Activated naive CD8-positive, alpha-beta T cell treated with anti-CD3 and anti-CD28 coated beads, Interleukin-2, amount 50 U/mL, for 16 hours (primary cell): ENCODE data around the gene IL16.
"Not testable (repeated sequence)": the region's sequence is repeated elsewhere in the genome, so short reads cannot be mapped to it uniquely, and the experiment has no call there.

Source experiments
- DNase-seq: peaks from one replicate; pipeline ENCODE4 v3.0.0-alpha.2; 2020; ENCODE audit warnings: low read depth, low spot score

Gene IL16

DNA sequence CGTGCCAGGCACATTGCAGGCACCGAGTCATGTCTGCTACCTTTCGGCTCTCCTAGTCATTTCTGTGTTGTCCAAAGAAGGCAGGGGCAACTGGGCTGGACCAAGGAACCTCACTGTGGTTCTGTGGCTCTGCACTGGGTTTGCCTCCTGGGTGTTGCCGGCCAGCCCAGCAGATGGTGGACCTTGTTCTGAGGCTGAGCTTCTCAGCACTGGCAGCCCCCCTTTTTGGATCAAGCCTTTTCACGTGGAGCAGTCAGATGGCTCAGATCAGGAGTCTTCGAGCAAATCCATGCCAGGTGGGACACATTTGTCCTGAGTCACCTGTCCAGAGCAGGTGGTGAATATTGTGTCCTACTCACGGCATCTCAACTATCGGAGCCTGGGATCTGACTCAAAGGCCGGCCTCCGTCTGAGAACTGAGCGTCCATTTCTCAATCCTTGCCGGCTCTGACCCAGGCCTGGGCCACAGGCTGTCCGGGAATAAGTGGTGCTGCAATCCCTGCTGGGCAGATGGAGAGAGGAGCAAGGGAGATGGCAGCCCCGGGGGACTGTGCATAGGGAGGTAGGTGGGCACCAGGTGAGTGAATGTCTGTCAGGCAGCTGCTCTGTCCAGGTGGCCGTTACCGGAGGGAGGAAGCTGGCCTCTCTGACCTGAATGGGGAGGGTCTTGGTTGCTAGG is at the start of gene IL16:
Gene IL16 (plus strand): TSS at position 304 of the 679 bp plus-strand sequence. CDS start 28,521 bp downstream, outside the sequence.
- DNase-seq, result no peak

DNA sequence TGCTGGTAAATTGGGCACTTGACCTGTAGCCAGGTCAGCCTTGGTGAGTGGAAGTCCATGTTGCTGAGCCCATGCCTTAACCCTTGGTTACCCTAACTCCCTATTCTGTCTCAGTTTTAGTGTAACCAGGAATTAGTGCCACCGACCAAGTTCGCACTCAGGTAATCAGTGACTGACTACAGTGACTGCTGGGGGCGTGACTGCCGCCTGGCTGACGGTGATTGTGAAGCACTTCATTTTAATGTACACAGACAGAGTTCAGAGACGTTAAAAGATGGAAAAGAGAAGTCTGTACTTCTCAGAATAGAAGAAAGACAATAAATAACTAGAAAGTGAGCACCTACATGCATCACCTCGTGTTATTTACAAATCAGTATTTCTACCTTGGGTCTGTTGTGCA is 45.3 kb upstream of the IL16 start:
- DNase-seq, result no peak

DNA sequence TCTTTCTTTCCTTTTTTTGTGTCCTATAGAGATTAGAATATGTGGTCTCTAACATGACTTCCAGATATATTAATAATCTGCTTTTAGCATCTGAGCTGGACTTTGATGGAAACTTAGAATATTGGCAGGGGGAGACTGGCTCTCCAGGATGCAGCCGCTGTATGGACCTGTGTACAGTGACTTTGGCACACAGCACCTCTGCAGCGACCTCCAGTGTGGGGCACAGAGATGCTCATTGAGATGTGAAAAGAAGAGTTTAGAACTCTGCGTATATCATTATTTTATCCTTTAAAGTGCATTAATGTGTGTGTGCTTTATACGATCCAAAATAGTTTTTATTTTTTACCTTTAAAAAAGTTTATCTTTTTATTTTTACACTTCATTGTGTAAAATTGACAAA is 44.3 kb upstream of the IL16 start:
- no peak for DNase-seq

DNA sequence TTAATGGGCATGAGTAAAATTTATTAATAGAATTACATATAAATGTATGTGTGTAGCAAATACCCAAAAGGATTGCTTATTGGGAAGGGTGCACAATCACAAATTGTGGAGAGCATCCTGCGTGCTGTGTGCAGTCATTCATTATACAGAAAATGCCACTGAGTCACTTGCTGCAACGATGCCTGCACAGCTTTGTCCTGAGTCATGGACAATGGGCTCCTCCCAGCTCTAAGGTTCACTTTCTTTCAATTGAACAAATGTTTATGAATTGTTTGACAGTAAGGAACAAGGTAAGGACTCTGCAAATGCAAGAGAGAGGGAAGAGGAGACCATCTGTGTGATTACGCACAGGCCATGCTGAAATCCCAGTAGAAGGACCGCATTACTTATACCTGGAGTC is 43.9 kb upstream of the IL16 start:
- DNase-seq, result no peak

DNA sequence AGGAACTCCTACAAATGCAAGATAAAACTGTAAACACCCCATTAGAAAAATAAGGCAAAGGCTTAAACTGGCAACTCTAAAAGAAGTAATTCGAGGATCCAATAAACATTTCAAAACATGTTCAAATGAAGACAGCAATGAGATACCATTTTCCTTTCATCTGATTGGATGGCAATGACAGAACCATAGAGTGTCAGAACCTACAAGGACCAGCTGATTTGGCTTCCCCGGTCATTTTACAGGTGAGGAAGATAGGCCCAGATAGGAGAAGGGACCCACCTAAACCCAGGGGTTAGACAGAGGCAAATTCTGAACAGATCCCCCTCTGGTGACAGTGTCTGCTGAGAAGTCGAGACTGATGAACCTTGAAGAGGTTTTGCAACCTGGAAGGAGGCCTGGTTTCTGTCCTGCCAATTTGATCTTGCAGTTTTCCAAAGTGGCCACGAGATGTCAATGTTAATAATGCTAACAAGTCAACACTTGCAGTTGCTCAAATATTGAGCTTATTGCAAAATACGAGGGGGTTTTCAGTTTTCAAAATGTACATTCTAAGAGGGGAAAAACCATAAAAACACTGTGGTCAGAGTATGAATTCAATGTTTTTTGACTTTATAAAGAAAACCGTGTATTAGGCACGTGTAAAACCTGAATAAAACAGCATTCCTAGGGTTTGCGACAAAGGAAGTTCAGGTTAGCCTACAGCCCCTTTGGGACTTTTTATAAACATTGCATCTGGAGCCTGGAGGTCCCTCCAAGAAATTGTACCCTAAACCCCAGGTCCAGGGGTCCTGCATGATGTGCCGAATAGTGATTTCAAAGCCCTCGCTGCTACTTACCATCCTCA is 41.1 kb upstream of the IL16 start:
- DNase-seq, result no peak

DNA sequence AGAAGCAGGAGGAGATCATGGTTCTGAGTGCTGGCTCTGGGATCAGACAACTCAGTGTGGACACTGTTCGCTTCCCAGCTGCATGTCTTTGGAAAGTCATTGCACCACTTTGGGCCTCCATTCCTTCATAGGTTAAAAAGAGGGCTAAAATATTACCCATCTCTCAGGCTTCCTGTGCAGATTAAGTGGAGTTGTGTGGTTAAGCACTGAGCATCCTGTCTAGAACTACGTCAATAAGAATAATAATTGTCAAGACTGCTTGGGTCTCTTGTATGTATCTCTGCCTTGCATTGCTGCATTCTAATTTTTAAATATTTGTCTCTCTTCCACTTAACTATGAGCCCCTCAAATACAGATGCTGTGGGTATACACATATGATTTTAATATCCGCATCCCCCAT is 40.4 kb upstream of the IL16 start:
- no peak for DNase-seq

DNA sequence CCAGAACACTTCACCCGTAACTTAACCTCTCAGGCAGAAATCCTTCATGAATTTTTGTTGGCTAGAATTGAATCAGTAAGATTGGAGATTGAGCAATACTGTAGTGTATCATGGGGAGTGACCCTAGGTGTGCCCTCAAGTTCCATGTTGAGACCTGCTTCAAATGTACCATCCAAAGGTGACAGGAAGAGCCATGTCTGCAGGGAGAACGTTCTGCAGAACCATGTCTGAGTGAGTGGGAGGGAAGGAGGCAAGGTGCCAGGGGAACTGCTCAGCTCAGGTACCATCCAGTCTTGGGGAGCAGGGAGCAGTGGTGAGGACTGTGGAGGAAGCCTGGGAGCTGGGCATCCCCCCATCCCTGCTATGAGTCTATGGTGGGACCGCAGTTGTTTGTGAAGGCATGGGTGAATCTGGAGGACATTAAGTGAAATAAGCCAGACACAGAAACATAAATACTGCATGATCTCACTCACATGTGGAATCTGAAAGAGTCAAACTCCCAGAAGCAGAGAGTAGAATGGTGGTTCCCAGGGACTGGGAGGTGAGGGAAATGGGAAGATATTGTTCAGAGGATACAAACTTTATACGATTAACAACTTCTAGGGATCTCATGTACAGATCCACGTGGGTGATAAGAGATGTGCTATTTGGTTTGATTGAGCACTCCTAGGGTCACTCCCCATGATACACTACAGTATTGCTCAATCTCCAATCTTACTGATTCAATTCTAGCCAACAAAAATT is 39.3 kb upstream of the IL16 start:
- no peak for DNase-seq

DNA sequence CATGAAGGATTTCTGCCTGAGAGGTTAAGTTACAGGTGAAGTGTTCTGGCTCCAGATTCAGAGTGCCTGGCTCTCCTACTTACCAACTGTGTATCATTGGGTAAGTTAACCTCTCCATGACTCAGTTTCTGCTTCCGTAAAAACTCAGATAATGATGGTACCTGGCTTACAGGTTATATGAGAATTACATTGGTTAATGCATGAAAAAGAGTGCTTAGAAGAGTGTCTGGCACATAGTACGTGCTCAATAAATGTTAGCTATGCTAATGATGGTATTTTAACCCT is 38.8 kb upstream of the IL16 start:
- DNase-seq, result no peak

DNA sequence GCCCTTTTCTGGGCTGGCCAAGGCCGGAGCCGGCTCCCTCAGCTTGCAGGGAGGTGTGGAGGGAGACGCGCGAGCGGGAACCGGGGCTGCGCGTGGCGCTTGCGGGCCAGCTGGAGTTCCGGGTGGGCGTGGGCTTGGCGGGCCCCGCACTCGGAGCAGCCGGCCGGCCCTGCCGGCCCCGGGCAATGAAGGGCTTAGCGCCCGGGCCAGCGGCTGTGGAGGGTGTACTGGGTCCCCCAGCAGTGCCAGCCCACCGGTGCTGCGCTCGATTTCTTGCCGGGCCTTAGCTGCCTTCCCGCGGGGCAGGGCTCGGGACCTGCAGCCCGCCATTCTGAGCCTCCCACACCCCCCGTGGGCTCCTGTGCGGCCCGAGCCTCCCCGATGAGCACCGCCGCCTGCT is 38.1 kb upstream of the IL16 start:
- DNase-seq, result not testable (repeated sequence)

DNA sequence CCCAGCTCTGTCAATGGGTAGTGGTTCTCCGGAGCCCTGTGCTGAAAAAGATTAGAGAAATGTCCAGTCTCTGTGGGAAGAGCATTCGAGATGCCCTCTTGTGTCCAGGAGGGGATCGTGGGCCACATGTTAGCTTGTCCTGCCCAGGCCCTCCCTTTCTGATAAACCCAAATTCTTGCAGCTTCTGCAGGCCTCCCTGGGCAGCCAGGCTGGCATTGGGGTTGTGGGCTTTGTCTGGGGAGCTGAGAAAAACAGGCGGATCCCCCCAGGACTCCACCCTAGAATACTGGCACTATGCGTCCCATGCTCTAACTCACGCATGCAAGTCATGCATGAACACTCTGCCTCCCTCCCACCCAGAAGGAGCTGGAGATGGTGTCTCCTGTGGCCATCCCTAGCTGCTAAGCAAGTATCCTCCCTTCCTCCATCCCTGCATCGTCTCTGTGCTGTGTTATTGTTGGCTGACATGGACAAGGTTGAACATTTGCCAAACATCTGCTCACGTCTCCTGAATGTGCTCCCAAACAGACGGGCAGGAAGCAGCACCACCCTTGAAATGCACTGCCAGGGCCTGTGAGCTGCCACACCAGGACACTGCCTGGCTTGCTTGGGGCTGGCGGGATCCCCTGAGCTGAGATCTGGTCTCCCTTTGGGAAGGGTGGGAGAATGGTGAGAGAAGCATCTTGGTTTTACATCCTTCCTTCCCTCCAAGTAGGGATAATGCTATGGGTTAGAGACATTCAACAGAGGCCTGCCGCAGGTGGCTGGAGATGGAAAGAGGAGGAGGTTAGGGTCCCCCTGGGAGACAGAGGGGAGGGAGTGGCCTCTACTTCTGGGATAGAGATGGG is 36.1 kb upstream of the IL16 start:
- no peak for DNase-seq

DNA sequence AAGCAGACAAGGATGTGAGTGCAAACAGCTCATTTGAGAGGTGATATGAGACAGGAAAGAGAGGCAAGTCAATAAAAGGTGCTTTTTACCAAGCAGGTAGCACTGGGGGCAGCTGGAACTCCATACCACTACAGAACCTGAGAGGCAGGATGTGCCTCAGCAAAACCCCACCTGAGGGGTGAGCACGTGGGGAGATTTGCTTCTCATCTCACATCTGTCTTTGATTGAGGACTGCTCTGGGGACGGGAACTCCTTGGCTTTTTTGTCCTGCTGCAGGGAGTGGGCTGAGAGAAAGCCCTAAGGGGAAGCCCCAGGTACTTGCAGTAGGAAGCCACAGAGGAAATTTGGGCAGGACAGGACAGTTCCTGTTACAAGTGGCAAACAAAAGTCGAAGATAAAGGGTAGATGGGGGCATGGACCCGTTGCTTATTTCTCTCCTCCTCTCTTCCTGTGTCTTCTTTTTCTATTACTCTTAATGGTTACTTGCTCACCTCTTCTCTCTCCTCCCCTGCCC is 35.5 kb upstream of the IL16 start:
- DNase-seq, result no peak

DNA sequence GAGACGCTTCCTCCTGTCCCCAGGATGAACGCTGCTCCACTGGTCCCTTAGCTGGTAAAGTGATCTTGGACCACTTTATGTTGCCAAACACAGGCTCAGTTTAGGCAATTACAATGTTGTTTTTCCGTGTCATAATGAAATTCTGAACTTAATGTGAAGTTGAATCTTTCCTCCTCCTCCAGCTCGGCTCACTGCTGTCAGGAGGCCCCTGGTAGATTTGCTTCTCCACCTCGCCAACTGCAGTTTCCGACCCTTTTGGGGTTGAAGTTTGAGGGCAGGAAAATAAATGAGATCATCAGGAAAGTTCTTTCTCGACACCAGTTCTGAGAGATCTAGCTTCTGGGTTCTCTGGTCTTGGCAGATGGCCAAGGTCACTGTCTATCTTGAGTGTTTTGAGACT is 34.8 kb upstream of the IL16 start:
- DNase-seq, result no peak

DNA sequence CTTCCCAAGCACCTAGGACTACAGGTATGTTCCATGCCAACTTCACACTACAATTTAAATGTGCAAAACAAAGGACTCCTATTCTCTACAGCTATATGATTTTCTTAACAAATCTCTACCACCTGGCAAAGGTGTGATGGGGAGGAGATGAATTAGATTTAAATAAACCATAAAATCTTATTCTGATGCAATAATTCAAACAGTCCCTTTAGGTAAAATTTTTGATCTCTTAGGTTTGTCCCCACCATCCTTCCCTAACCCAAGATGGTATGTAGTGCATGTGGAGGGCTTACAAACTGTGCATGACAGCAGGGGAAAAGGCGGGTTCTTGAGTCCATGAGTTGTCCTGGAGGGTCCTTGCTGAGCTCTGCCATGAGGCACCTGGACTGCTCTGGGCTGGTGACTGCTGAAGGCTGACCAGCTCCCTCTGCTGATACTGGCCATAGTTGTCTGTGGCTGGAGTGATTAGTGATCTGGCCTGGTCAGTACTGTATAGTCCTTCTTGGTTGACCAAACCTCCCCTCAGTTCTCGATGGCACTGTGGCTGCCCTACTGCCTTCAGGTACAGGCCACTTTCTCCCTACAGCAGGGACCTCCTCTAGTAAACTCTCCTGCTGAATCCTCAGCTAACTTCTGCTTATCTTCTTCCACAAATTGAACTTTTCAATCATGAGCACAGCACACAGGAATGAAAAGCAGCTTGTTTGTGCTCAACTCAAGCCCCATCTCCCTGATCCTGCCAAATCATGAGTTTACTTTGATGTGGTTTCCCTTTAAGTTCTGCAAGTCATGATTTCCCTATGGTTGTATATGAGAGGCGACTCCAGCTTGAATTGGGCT is 32.5 kb upstream of the IL16 start:
- DNase-seq, result no peak

DNA sequence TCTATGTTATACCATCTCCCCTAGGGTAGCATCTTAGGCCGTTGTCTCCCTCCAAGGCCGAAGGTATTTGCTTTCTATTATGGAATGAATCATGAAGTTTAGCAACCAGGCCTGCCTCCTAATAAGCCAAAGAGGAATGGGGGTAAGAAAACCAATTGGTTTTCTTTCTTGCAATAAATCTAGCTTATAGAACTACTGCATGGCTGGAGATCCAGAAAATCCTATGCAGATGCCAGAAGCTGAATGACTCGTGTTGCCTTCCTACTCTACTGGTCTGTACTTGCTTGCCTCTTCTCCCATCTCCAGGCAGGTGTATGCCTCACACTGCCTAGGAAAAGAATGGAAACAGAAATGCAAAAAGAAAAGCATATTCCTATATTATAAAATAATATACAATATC is 31.1 kb upstream of the IL16 start:
- DNase-seq, result no peak

DNA sequence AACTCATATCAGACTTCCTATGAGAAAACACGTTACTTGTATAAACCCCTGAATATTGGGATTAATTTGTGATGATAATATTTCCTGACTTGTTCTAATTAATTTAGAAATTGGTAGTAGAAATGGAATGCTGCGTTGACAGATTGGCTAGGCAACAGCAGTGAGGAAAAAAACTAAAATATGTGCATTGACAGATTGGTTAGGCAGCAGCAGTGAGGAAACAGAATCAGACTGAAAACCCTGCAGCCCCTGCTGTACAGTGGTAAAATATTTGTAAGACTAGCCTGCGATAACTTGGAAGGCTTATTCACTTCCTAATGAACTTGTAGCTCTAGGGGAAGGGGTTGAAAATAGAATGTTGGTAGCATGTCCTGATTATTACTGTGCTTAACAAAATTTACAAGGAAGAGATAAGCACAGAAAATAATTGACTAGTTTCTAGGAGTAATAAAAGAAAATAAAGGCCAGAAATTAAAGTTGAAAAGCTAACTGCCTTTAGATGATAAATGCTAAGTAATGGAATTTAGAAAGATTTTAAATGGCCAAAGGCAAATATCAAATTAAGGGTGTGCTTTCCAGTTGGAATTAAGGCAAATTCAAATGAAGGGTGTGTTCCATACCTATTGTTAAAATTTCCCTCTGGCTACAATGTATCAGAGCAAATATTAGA is 29.9 kb upstream of the IL16 start:
- no peak for DNase-seq

DNA sequence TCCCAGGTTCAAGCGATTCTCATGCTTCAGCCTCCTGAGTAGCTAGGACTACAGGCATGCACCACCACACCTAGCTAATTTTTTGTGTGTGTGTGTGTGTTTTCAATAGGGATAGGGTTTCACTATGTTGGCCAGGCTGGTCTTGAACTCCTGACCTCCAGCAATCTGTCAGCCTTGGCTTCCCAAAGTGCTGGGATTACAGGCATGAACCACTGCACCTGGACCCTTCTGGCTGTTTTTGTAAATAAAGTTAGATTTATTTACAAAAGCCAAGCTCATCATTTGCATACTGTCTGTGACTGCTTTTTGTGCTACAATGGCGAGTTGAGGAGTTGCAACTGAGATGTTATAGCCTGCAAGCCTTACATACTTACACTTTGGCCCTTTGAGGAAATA is 28.6 kb upstream of the IL16 start:
- no peak for DNase-seq

DNA sequence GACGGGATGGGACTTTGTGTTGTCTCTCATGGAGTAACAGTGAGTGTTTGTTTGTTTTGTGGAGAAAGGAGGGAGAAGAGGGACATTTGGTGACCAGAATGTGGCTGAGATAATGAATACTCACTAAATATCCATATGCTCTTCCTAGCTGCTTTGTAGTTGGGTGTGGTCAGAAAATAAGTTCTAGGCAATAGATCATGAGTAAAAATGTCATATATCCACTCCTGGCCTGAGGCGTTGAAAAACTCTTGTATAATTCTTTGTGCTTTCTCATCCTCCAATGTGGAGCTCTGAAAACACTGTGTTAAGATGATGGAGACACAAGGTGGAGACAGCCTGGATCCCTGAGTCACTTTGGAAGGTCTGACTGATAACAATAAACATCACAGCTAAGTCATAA is 28.0 kb upstream of the IL16 start:
- DNase-seq, result no peak

DNA sequence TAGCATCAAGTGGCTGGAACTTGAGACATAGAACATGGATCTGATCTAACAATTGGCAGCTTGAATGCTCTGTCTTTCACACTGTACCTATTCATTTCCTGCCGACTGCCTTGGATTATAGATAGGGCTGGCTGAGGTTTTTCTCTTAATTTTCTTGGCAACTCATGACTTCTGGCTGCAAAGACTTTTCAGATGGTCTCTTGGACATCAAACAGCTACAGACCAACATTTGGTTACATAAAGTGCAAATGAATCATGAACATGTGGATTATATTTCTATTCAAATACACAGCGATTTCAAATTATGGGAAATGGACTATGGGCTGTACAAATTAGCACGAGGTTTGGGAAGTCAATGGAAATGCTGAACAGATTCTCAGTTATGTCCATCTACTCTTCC is 26.2 kb upstream of the IL16 start:
- no peak for DNase-seq

DNA sequence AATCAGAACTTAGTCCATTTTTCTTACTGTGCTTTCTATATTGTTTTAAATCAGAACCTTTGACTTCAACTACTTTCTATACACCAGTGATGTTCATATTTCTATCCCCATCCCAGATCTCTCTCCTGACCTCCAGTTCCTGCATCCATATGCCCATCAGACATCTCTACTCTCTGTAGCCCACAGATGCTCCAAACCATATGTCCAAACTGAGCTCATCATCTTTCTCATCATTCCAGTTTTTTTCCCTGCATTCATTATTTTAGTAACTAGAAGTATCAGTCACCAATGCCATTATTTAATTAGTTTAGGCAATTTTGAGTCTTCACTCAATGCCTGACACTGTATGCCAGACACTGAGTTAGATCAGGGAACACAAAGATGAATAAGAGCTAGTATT is 25.4 kb upstream of the IL16 start:
- DNase-seq, result no peak

DNA sequence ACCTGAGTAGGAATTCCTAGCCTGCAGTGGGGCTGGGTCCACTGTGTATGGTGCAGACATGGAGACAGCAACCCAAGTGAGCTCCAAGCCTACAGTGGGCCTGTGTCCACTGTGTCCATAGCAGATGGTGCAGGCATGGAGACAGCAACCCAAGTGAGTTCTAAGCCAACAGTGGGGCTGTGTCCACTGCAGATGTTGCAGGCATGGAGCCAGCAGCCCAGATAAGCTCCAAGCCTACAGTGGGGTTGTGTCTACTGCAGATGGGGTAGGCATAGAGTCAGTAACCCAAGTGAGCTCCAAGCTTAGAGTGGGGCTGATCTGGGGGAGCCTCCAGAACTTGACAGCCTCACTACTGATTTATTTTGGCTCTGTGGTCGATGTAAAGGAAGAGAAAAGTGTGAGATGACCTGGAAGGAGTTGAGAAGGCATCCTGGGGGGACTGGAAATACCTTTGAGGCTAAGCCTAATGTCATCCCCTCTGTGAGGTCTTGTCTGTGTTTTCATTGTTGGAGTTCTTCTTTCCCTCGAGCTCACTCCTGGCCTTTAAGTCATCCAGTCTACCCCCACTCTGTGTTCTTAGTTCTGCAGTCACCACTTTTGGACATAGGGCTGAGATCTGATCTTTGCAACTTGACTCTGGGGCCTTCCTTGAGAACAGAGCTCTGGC is 22.4 kb upstream of the IL16 start:
- no peak for DNase-seq
